ENCODE measurements around the gene NPPA. TPM values are rescaled to one million over a fixed set of nuclear protein-coding genes. Genes with fewer than 3 reads are reported as not detected.

NPPA gene
- total and polyA plus RNA-seq, 9 of the 15 experiments (the other 6 are each of a cell fraction or from before 2014, with no cell fraction given) = not detected

GRCh38 chr1:11799099-11799498, 48.5 kb downstream of the NPPA start (continued):
- TF ChIP-seq ZBTB49 (CRISPR knock-in tag; IDR thresholded peaks at IDR 0.05; ENCODE audit: borderline replicate concordance) (no peak), HMBOX1 (IDR thresholded peaks at IDR 0.05) (no peak), ZNF507 (tag; conservative IDR thresholded peaks at IDR 0.05) (no peak), LARP7 (IDR thresholded peaks at IDR 0.05) (no peak), ZNF197 (CRISPR knock-in tag; IDR thresholded peaks at IDR 0.05; ENCODE audit: low read depth) (no peak), HSF4 (CRISPR knock-in tag; IDR thresholded peaks at IDR 0.05; ENCODE audit: borderline replicate concordance) (no peak), ZNF77 (CRISPR knock-in tag; IDR thresholded peaks at IDR 0.05) (peak; percentile 21; the same call in 1 of the 2 replicates), ZNF174 (CRISPR knock-in tag; IDR thresholded peaks at IDR 0.05) (no peak), ASH1L (IDR thresholded peaks at IDR 0.05; ENCODE audit: borderline replicate concordance, low read depth, partially characterized antibody) (no peak), SIN3A (IDR thresholded peaks at IDR 0.05; ENCODE audit: borderline replicate concordance in 2 of 2, control insufficient read depth in 1 of 2, low read depth in 2 of 2, low read length in 2 of 2) (no peak), UBTF (IDR thresholded peaks at IDR 0.05; ENCODE audit: borderline replicate concordance in 1 of 2, low read depth in 2 of 2, low read length in 2 of 2) (no peak), FOXA1 (IDR thresholded peaks at IDR 0.05; ENCODE audit: borderline replicate concordance) (no peak), SMARCC2 (IDR thresholded peaks at IDR 0.05; ENCODE audit: low read depth) (no peak), HDAC8 (tag; IDR thresholded peaks at IDR 0.05) (no peak), CEBPG (CRISPR knock-in tag; IDR thresholded peaks at IDR 0.05) (no peak), CEBPG (tag; conservative IDR thresholded peaks at IDR 0.05 in 1 of 2, IDR thresholded peaks at IDR 0.05 in 1 of 2) (no peak), CREB5 (CRISPR knock-in tag; IDR thresholded peaks at IDR 0.05) (0 out of 2 replicates have a peak, but pooled peaks have one; percentile 7), C11orf30 (IDR thresholded peaks at IDR 0.05; ENCODE audit: low read depth) (no peak), NCOA4 (IDR thresholded peaks at IDR 0.05; ENCODE audit: partially characterized antibody) (no peak), KLF10 (CRISPR knock-in tag; IDR thresholded peaks at IDR 0.05) (no peak), SP1 (CRISPR knock-in tag; IDR thresholded peaks at IDR 0.05) (no peak), ZZZ3 (IDR thresholded peaks at IDR 0.05) (no peak), ETS2 (tag; IDR thresholded peaks at IDR 0.05; ENCODE audit: borderline replicate concordance, poor library complexity, severe bottlenecking) (no peak)

Data from K562 (cell line).